Breast epithelium (tissue), 3 donors: ENCODE measurements around the gene KRT78.
A peak's percentile ranks its signal among the peaks of the same experiment; 100 is the strongest.

ENCODE experiments used
- POLR2A ChIP-seq: fragments of 450-650 bp; IDR thresholded peaks from one replicate; pipeline ENCODE4 v1.6.1; 2016; ENCODE audit warnings: antibody characterized with exemption, mild to moderate bottlenecking, moderate library complexity
- POLR2AphosphoS5 ChIP-seq, 3 donors: sonication (generic); formaldehyde crosslinking; IDR thresholded peaks; one replicate each; pipeline ENCODE4 v1.6.1; 2017; ENCODE audit warnings: antibody characterized with exemption in 3 of 3
- TF ChIP-seq, protein P1 (sequence below), 3 donors: fragments of 450-650 bp; IDR thresholded peaks; one replicate each; pipeline ENCODE4 v1.5.1; 2016 to 2017; ENCODE audit warnings: antibody characterized with exemption in 3 of 3, mild to moderate bottlenecking in 3 of 3, moderate library complexity in 3 of 3

DNA sequence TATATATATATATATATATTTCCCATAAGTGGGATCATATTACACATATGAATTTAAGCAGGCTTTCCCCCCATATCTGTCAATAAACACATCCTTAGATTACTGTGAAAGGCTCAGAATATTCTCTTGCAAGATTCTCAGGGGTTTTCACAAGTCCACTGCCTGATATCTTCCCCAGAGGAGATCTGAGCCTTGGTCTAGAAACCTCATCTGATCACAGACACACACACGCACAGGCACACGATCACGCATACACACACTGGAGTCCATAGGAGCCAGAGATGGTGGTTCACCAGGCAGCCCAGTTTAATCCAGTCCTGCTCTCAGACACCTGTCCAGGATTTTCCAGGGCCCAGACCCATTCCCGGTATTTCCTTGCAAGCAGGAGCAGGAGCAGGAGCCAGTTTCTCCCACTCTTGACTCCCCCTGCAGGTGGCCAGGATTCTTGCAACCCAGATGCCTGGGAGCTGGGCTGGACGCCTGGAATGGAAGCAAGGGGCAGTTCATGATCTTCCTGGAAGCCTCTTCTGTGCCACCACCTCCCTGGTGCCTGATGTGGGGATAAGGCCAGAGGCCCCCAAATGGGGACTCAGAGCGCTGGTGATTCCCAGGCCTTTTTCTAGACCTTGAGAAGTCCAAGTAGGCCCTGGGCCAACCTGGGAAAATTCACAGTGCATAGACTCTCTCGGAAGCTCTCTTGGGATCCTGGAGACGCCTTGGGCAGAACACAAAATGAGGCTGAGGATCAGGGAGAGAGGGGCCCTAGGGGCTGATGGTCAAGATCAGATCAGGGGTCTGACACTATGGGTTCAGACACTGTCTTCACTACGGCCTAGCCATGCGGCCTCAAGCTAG is 16.5 kb upstream of the KRT78 start:
- TF ChIP-seq, protein P1, sequence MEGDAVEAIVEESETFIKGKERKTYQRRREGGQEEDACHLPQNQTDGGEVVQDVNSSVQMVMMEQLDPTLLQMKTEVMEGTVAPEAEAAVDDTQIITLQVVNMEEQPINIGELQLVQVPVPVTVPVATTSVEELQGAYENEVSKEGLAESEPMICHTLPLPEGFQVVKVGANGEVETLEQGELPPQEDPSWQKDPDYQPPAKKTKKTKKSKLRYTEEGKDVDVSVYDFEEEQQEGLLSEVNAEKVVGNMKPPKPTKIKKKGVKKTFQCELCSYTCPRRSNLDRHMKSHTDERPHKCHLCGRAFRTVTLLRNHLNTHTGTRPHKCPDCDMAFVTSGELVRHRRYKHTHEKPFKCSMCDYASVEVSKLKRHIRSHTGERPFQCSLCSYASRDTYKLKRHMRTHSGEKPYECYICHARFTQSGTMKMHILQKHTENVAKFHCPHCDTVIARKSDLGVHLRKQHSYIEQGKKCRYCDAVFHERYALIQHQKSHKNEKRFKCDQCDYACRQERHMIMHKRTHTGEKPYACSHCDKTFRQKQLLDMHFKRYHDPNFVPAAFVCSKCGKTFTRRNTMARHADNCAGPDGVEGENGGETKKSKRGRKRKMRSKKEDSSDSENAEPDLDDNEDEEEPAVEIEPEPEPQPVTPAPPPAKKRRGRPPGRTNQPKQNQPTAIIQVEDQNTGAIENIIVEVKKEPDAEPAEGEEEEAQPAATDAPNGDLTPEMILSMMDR (IDR thresholded peaks at IDR 0.05), result peak; percentile 62 to 89 (median 82)
- TF ChIP-seq POLR2AphosphoS5 (IDR thresholded peaks at IDR 0.05) (peak in 1 of 3 donors; percentile 20), POLR2A (no peak)
